Endothelial cell of umbilical vein (primary cell): ENCODE measurements around the gene AUTS2. TPM values are rescaled to one million over a fixed set of nuclear protein-coding genes. Genes with fewer than 3 reads are reported as not detected.

Source experiments
- BruUV-seq: library from RNA; stranded (reverse); fragments of 400-500 nt; replicated peaks from 2 replicates; lab custom pipeline; 2021; lab: Mats Ljungman, UMichigan
- CTCF ChIA-PET: fragments of 300-600, 350-600 bp; sonication (Branson Sonifier 250); formaldehyde crosslinking; loops from one replicate; lab custom pipeline; 2021; ENCODE audit warnings: antibody characterized with exemption, inconsistent platforms; lab: Charles Lee
- POLR2A ChIA-PET: fragments of 300-600, 350-600 bp; sonication (Branson Sonifier 250); formaldehyde crosslinking; loops from one replicate; lab custom pipeline; 2021; ENCODE audit warnings: antibody characterized with exemption, inconsistent platforms; lab: Charles Lee
- DNase-seq: peaks from one replicate; pipeline ENCODE4 v3.0.0-alpha.2; 2011; ENCODE audit warnings: low read depth, low spot score
- FAIRE-seq: peaks from 2 replicates; lab custom pipeline; 2011; peaks lifted over from hg19 to GRCh38; lab: Jason Lieb, UNC
- H2AFZ ChIP-seq: 2 replicates; pipeline ENCODE4 v1.6.0; 2012; ENCODE audit warnings: low read depth, low read length, control low read depth, inconsistent platforms
- H3K27ac ChIP-seq: 2 replicates; pipeline ENCODE4 v1.5.1; 2011; ENCODE audit warnings: low read depth, mild to moderate bottlenecking, control low read depth, low read length, moderate library complexity; ENCODE audit not compliant: insufficient read depth
- H3K27me3 ChIP-seq, 2 experiments: 2 replicates each; pipeline versions ENCODE4 v1.6.0 to v1.6.1; 2011; ENCODE audit warnings: low read length in 2 of 2, mixed read lengths in 1 of 2; ENCODE audit not compliant: control insufficient read depth in 2 of 2, insufficient read depth in 2 of 2
- H3K36me3 ChIP-seq, 2 experiments: 2 replicates in 1 of 2; 3 replicates in 1 of 2; pipeline ENCODE4 v1.5.1; 2011; ENCODE audit warnings: low read length in 2 of 2, mild to moderate bottlenecking in 1 of 2, moderate library complexity in 1 of 2; ENCODE audit not compliant: control insufficient read depth in 2 of 2, insufficient read depth in 2 of 2; ENCODE audit errors: extremely low read depth in 1 of 2
- H3K4me1 ChIP-seq: 3 replicates; pipeline ENCODE4 v1.5.1; 2011; ENCODE audit warnings: mild to moderate bottlenecking, low read length; ENCODE audit not compliant: control insufficient read depth, insufficient read depth; ENCODE audit errors: extremely low read depth
- H3K4me2 ChIP-seq: 2 replicates; pipeline ENCODE4 v1.6.1; 2011; ENCODE audit warnings: low read length, control low read depth, mixed read lengths; ENCODE audit not compliant: insufficient read depth
- H3K4me3 ChIP-seq, 3 experiments: fragments of 200-600 bp in 1 of 3; sonication (generic), shearing (Covaris generic) in 1 of 3; replicated peaks in 1 of 3; 2 replicates each; pipeline ENCODE4 v1.5.1; 2011 to 2016; ENCODE audit warnings: control low read depth in 3 of 3, low read length in 3 of 3, mild to moderate bottlenecking in 2 of 3, inconsistent platforms in 1 of 3, low read depth in 1 of 3, moderate library complexity in 1 of 3; ENCODE audit not compliant: insufficient read depth in 1 of 3
- H3K79me2 ChIP-seq: 2 replicates; pipeline ENCODE4 v1.6.0; 2012; ENCODE audit warnings: low read length, inconsistent platforms; ENCODE audit not compliant: control insufficient read depth, insufficient read depth
- H3K9ac ChIP-seq: replicated peaks from 2 replicates; pipeline ENCODE3; 2011; ENCODE audit warnings: low read length, control low read depth; ENCODE audit not compliant: insufficient read depth; ENCODE audit errors: extremely low read depth
- H3K9me1 ChIP-seq: replicated peaks from 3 replicates; pipeline ENCODE4 v1.6.0; 2011; ENCODE audit warnings: mild to moderate bottlenecking, low read length; ENCODE audit not compliant: control insufficient read depth, insufficient read depth; ENCODE audit errors: extremely low read depth
- H3K9me3 ChIP-seq: replicated peaks from 2 replicates; pipeline ENCODE4 v1.5.1; 2012; ENCODE audit warnings: low read length, inconsistent platforms; ENCODE audit not compliant: control insufficient read depth, insufficient read depth
- H4K20me1 ChIP-seq: replicated peaks from 2 replicates; pipeline ENCODE3; 2011; ENCODE audit warnings: mild to moderate bottlenecking, low read length; ENCODE audit not compliant: control insufficient read depth, insufficient read depth; ENCODE audit errors: extremely low read depth
- EZH2 ChIP-seq: IDR thresholded peaks from 2 replicates; pipeline ENCODE4 v1.6.1; 2012; ENCODE audit warnings: borderline replicate concordance, low read depth, mild to moderate bottlenecking, moderate library complexity, low read length, inconsistent platforms; ENCODE audit not compliant: severe bottlenecking
- FOS ChIP-seq: IDR thresholded peaks from 2 replicates; pipeline ENCODE4 v1.6.1; 2011; ENCODE audit warnings: mild to moderate bottlenecking, low read length, moderate library complexity, borderline replicate concordance; ENCODE audit not compliant: insufficient read depth
- GATA2 ChIP-seq: IDR thresholded peaks from 2 replicates; pipeline ENCODE4 v1.7.0; 2011; ENCODE audit warnings: low read depth, mild to moderate bottlenecking, moderate library complexity, mixed read lengths, low read length; ENCODE audit not compliant: insufficient read length, insufficient read depth
- JUN ChIP-seq: IDR thresholded peaks from 2 replicates; pipeline ENCODE4 v1.6.1; 2011; ENCODE audit warnings: borderline replicate concordance, low read depth; ENCODE audit not compliant: insufficient read length, insufficient read depth
- MYC ChIP-seq: IDR thresholded peaks from one replicate; pipeline ENCODE4 v1.6.1; 2011; ENCODE audit warnings: mild to moderate bottlenecking, low read depth, low read length
- POLR2A ChIP-seq: IDR thresholded peaks from 2 replicates; pipeline ENCODE4 v1.6.1; 2012; ENCODE audit warnings: low read depth, mild to moderate bottlenecking, control low read depth, low read length
- POLR2AphosphoS5 ChIP-seq: IDR thresholded peaks from 2 replicates; pipeline ENCODE4 v1.6.1; 2012; ENCODE audit warnings: low read depth, mild to moderate bottlenecking, control low read depth, low read length, moderate library complexity; ENCODE audit not compliant: insufficient read depth
- dilution Hi-C: fragments of 300-500 bp; cut with MboI; formaldehyde crosslinking; loops from one replicate; pipeline ENCODE4 v1.15.0; 2019; ENCODE audit warnings: low sequenced_read_pairs; ENCODE audit not compliant: extremely low pct_ligation_motif_present
- intact Hi-C: fragments of 100-400 bp; cut with micrococcal nuclease; formaldehyde crosslinking; loops from one replicate; pipeline ENCODE4 v1.10.0; 2022
- polyA plus RNA-seq, 4 experiments: library from polyadenylated mRNA; depleted of rRNA in 3 of 4; stranded (reverse) in 3 of 4; unstranded in 1 of 4; fragments of >200 nt; gene quantifications; 2 replicates each; pipeline versions ENCODE4 v1.2.1 to v1.2.3, GENCODE V29; 2011 to 2012; ENCODE audit warnings: missing spikeins in 1 of 4
- total RNA-seq: library from RNA; stranded (reverse); gene quantifications from 2 replicates; pipeline ENCODE4 v1.2.3, GENCODE V29; 2021
- TF ChIP-seq, protein P1 (sequence below), 2 donors: IDR thresholded peaks; 1 replicate in 1 of 2; 2 replicates in 1 of 2; pipeline ENCODE4 v1.5.1; 2011; ENCODE audit warnings: low read length in 2 of 2, mild to moderate bottlenecking in 2 of 2, moderate library complexity in 2 of 2, control low read depth in 1 of 2, inconsistent platforms in 1 of 2, low read depth in 1 of 2; ENCODE audit not compliant: insufficient read depth in 1 of 2; ENCODE audit errors: extremely low read depth in 1 of 2
- TF ChIP-seq, protein P2 (sequence below): IDR thresholded peaks from 2 replicates; pipeline ENCODE4 v1.6.1; 2011; ENCODE audit not compliant: insufficient read depth, insufficient read length

Gene AUTS2
- total and polyA plus RNA-seq, 2 donors (not counting 3 experiments of a cell fraction or from before 2014, with no cell fraction given) = 0.59 to 8.0 TPM

DNA sequence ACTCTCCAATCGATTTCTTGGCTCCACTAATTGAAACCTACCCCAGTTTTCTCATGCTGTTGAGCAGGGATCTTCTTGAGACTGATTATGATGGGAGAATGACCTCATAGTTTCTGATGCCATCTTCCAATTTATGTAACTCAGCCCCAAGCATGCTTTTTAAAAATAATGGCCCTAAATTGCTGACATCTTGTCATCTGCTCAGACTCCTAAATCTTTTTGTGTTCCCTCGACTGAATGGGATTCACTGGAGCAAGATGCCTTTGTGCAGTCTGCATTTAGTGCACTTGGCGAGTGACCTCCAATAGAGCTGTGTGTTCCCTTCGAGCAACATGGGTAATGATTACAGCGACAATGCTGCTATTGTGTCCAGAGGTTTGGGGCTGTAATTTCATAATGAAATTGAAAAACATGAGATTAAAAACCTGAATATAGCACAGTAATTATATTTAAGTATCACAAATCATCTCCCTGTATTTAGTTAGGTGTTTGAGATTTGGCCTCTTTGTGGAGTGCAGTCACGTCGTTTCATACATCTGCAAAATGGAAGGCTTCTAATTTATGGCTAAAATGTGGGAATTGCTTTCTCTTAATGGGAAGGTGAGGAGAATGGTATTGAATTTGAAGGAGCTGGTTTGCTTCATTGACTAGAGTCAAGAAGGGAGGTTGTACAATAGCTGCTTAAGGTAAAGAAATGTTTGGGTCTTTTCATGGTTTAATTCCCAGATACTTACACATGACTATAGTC is 192.9 kb downstream of the AUTS2 start:
- H3K79me2 ChIP-seq = no peaks in the 10 kb centered on the region
- BruUV-seq = no TSS peak
- intact Hi-C loops (no loop called here), dilution Hi-C loops (no loop called here)
- H3K4me2 ChIP-seq = no peak overlapping the region
- no peak overlapping the region for H3K9ac ChIP-seq
- no peak overlapping the region for H3K27ac ChIP-seq
- no peaks in the 10 kb centered on the region for H3K4me1 ChIP-seq
- TF ChIP-seq FOS = no peak
- no peak for TF ChIP-seq JUN
- no peak for TF ChIP-seq EZH2
- TF ChIP-seq, protein P1, sequence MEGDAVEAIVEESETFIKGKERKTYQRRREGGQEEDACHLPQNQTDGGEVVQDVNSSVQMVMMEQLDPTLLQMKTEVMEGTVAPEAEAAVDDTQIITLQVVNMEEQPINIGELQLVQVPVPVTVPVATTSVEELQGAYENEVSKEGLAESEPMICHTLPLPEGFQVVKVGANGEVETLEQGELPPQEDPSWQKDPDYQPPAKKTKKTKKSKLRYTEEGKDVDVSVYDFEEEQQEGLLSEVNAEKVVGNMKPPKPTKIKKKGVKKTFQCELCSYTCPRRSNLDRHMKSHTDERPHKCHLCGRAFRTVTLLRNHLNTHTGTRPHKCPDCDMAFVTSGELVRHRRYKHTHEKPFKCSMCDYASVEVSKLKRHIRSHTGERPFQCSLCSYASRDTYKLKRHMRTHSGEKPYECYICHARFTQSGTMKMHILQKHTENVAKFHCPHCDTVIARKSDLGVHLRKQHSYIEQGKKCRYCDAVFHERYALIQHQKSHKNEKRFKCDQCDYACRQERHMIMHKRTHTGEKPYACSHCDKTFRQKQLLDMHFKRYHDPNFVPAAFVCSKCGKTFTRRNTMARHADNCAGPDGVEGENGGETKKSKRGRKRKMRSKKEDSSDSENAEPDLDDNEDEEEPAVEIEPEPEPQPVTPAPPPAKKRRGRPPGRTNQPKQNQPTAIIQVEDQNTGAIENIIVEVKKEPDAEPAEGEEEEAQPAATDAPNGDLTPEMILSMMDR (IDR thresholded peaks at IDR 0.05; ENCODE audit: extremely low read depth in 1 of 2, insufficient read depth in 1 of 2, low read depth in 1 of 2, low read length in 2 of 2) = no peak
- TF ChIP-seq, protein P2, sequence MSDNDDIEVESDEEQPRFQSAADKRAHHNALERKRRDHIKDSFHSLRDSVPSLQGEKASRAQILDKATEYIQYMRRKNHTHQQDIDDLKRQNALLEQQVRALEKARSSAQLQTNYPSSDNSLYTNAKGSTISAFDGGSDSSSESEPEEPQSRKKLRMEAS = no peak
- no peak for TF ChIP-seq POLR2A
- no peak for TF ChIP-seq POLR2AphosphoS5
- no peak for TF ChIP-seq GATA2
- TF ChIP-seq MYC = no peak
- H3K27me3 ChIP-seq = no peaks in the 10 kb centered on the region
- no peak for FAIRE-seq
- POLR2A ChIA-PET = no interaction called here
- no peaks in the 10 kb centered on the region for H3K9me1 ChIP-seq
- H2AFZ ChIP-seq = no peak overlapping the region
- no peak for DNase-seq
- H3K9me3 ChIP-seq = no peaks in the 10 kb centered on the region
- no peaks in the 10 kb centered on the region for H3K36me3 ChIP-seq
- H4K20me1 ChIP-seq = no peaks in the 10 kb centered on the region
- CTCF ChIA-PET = no interaction called here
- H3K4me3 ChIP-seq = no peak overlapping the region
